Fibroblast of the aortic adventitia (primary cell): ENCODE measurements around the gene CEACAM20. TPM values are rescaled to one million over a fixed set of nuclear protein-coding genes. Genes with fewer than 3 reads are reported as not detected.

ENCODE experiments used
- DNase-seq: peaks from one replicate; pipeline ENCODE4 v3.0.0-alpha.2; 2010; ENCODE audit warnings: low read depth
- H3K4me3 ChIP-seq: 2 replicates; pipeline ENCODE4 v1.5.1; 2011; ENCODE audit warnings: low read depth, mild to moderate bottlenecking, control low read depth, low read length, moderate library complexity
- CTCF ChIP-seq: IDR thresholded peaks from 2 replicates; pipeline ENCODE4 v1.5.1; 2011; ENCODE audit warnings: mild to moderate bottlenecking, low read length, control low read depth, inconsistent platforms; ENCODE audit not compliant: insufficient read depth
- total RNA-seq: library from RNA; depleted of rRNA; stranded (reverse); fragments of >200 nt; gene quantifications from 2 replicates; pipeline ENCODE4 v1.2.3, GENCODE V29; 2012; ENCODE audit warnings: low replicate concordance

The CEACAM20 gene
- total RNA-seq, 1 donor: not detected

GRCh38 chr19:44532819-44533218 is 3.3 kb upstream of the CEACAM20 start:
- TF ChIP-seq CTCF: no peak
- no peak overlapping the region for H3K4me3 ChIP-seq
- no peak for DNase-seq

GRCh38 chr19:44530777-44531176 is 1.3 kb upstream of the CEACAM20 start:
- no peak for TF ChIP-seq CTCF
- H3K4me3 ChIP-seq: no peak overlapping the region
- DNase-seq: peak; percentile 46

GRCh38 chr19:44527554-44527953 is 1.9 kb downstream of the CEACAM20 start:
- TF ChIP-seq CTCF: no peak
- H3K4me3 ChIP-seq: no peak overlapping the region
- DNase-seq: no peak

GRCh38 chr19:44525721-44526430 is 3.6 kb downstream of the CEACAM20 start:
- no peak for TF ChIP-seq CTCF
- no peak overlapping the region for H3K4me3 ChIP-seq
- no peak for DNase-seq

- DNase-seq: no peak
- TF ChIP-seq CTCF: no peak
- H3K4me3 ChIP-seq: no peak overlapping the region
Measured at GRCh38 chr19:44521370-44521769, 8.1 kb downstream of the CEACAM20 start.

GRCh38 chr19:44517146-44517545 is 12.3 kb downstream of the CEACAM20 start:
- H3K4me3 ChIP-seq: no peak overlapping the region
- DNase-seq: no peak
- TF ChIP-seq CTCF: no peak

- H3K4me3 ChIP-seq: no peak overlapping the region
- TF ChIP-seq CTCF: no peak
- no peak for DNase-seq
Measured at GRCh38 chr19:44515907-44516306, 13.6 kb downstream of the CEACAM20 start.
